ENCODE measurements around the gene TREML2.
"Not testable (repeated sequence)": the region's sequence is repeated elsewhere in the genome, so short reads cannot be mapped to it uniquely, and the experiment has no call there.

Gene TREML2

GRCh38 chr6:41209547-41210320, 8.8 kb upstream of the TREML2 start:
- no peak overlapping the region for H3K4me3 ChIP-seq (ENCODE audit: low read depth, low read length)
- no peak for DNase-seq (ENCODE audit: low read depth)

- no peak for DNase-seq (ENCODE audit: low read depth)
- no peak overlapping the region for H3K4me3 ChIP-seq (ENCODE audit: low read depth, low read length)
Measured at GRCh38 chr6:41208439-41209106, 7.6 kb upstream of the TREML2 start.

- DNase-seq (ENCODE audit: low read depth): no peak
- H3K4me3 ChIP-seq (ENCODE audit: low read depth, low read length): no peak overlapping the region
Measured at GRCh38 chr6:41204156-41204555, 3.2 kb upstream of the TREML2 start.

GRCh38 chr6:41201764-41202173, 820 bp upstream of the TREML2 start:
- DNase-seq (ENCODE audit: low read depth): no peak
- H3K4me3 ChIP-seq (ENCODE audit: low read depth, low read length): no peak overlapping the region

GRCh38 chr6:41200296-41200900, 551 bp downstream of the TREML2 start:
- DNase-seq (ENCODE audit: low read depth): peak; percentile 9
- H3K4me3 ChIP-seq (ENCODE audit: low read depth, low read length): no peak overlapping the region

GRCh38 chr6:41199552-41200246, 1.2 kb downstream of the TREML2 start:
- DNase-seq (ENCODE audit: low read depth): no peak

GRCh38 chr6:41197234-41197633, 3.7 kb downstream of the TREML2 start:
- no peak for DNase-seq (ENCODE audit: low read depth)

More at GRCh38 chr6:41199552-41200246, 1.2 kb downstream of the TREML2 start:
- no peak overlapping the region for H3K4me3 ChIP-seq (ENCODE audit: low read depth, low read length)

GRCh38 chr6:41194386-41194785, 6.6 kb downstream of the TREML2 start:
- no peak overlapping the region for H3K4me3 ChIP-seq (ENCODE audit: low read depth, low read length)

More at GRCh38 chr6:41197234-41197633, 3.7 kb downstream of the TREML2 start:
- H3K4me3 ChIP-seq (ENCODE audit: low read depth, low read length): no peak overlapping the region

GRCh38 chr6:41193884-41194283, 7.1 kb downstream of the TREML2 start:
- H3K4me3 ChIP-seq (ENCODE audit: low read depth, low read length): no peak overlapping the region
- DNase-seq (ENCODE audit: low read depth): no peak

More at GRCh38 chr6:41194386-41194785, 6.6 kb downstream of the TREML2 start:
- no peak for DNase-seq (ENCODE audit: low read depth)

GRCh38 chr6:41193171-41193734, 7.7 kb downstream of the TREML2 start:
- no peak for DNase-seq (ENCODE audit: low read depth)
- no peak overlapping the region for H3K4me3 ChIP-seq (ENCODE audit: low read depth, low read length)

- DNase-seq (ENCODE audit: low read depth): no peak
- no peak overlapping the region for H3K4me3 ChIP-seq (ENCODE audit: low read depth, low read length)
Measured at GRCh38 chr6:41191569-41191968, 9.4 kb downstream of the TREML2 start.

- H3K4me3 ChIP-seq (ENCODE audit: low read depth, low read length): no peak overlapping the region
Measured at GRCh38 chr6:41190791-41191190, 10.2 kb downstream of the TREML2 start.

GRCh38 chr6:41189967-41190366, 11.0 kb downstream of the TREML2 start:
- no peak for DNase-seq (ENCODE audit: low read depth)
- H3K4me3 ChIP-seq (ENCODE audit: low read depth, low read length): no peak overlapping the region

More at GRCh38 chr6:41190791-41191190, 10.2 kb downstream of the TREML2 start:
- DNase-seq (ENCODE audit: low read depth): no peak

- H3K4me3 ChIP-seq (ENCODE audit: low read depth, low read length); DNase-seq (ENCODE audit: low read depth): not testable (repeated sequence)
Measured at GRCh38 chr6:41189046-41189445, 11.9 kb downstream of the TREML2 start.

- H3K4me3 ChIP-seq (ENCODE audit: low read depth, low read length): no peak overlapping the region
- no peak for DNase-seq (ENCODE audit: low read depth)
Measured at GRCh38 chr6:41187924-41188886, 12.7 kb downstream of the TREML2 start.

GRCh38 chr6:41186031-41186562, 14.9 kb downstream of the TREML2 start:
- no peak for DNase-seq (ENCODE audit: low read depth)
- H3K4me3 ChIP-seq (ENCODE audit: low read depth, low read length): no peak overlapping the region

- no peak for DNase-seq (ENCODE audit: low read depth)
- no peak overlapping the region for H3K4me3 ChIP-seq (ENCODE audit: low read depth, low read length)
Measured at GRCh38 chr6:41184761-41185160, 16.2 kb downstream of the TREML2 start.
